ENCODE results near the gene TSR1. TPM values are rescaled to one million over a fixed set of nuclear protein-coding genes. Genes with fewer than 3 reads are reported as not detected.
A peak's percentile ranks its signal among the peaks of the same experiment; 100 is the strongest.

The TSR1 gene
- total RNA-seq, 2 experiments from 2014 or later = 36.0 to 36.6 TPM

- H3K27me3 Mint-ChIP-seq (ENCODE audit: low read depth) = no peaks in the 10 kb centered on the region
- no peak overlapping the region for H3K4me3 Mint-ChIP-seq
- CTCF ChIA-PET = interaction anchor here (0.8 to 3.0 kb wide), 11 partner anchors 10 to 460 kb away, joined by 3 to 36 read pairs (median 4); partner anchors contain the start of genes SGSM2, SMG6, SRR and TSR1
- peak overlapping the region; percentile 96 for H3K27ac Mint-ChIP-seq
- H3K36me3 Mint-ChIP-seq (ENCODE audit: low read depth) = no peaks in the 10 kb centered on the region
- no peak for DNase-seq
- H3K9me3 Mint-ChIP-seq (ENCODE audit: insufficient read depth) = no peaks in the 10 kb centered on the region
- no peak for ATAC-seq
- POLR2A ChIA-PET = interaction anchor here (0.7 to 2.3 kb wide), 3 partner anchors 15 to 38 kb away, joined by 3 to 10 read pairs (median 5); partner anchors contain the start of genes SGSM2 and TSR1
- H3K4me1 Mint-ChIP-seq (ENCODE audit: low read depth) = peaks cover 19% of the 10 kb centered on the region
These were observed 18.1 kb upstream of the TSR1 start for GRCh38 chr17:2354311-2354710.

- Mint-ChIP-seq H3K4me3 (no peak overlapping the region), H3K36me3 (ENCODE audit: low read depth) (no peaks in the 10 kb centered on the region), H3K27me3 (ENCODE audit: low read depth) (no peaks in the 10 kb centered on the region), H3K4me1 (ENCODE audit: low read depth) (peaks cover 19% of the 10 kb centered on the region), H3K27ac (no peak overlapping the region), H3K9me3 (ENCODE audit: insufficient read depth) (no peaks in the 10 kb centered on the region)
- POLR2A ChIA-PET = no interaction called here
- DNase-seq = no peak
- no peak for ATAC-seq
- CTCF ChIA-PET = interaction anchor here (0.9 to 1.1 kb wide), 2 partner anchors 9 to 23 kb away, joined by 3 read pairs; no protein-coding TSS in a partner anchor
These were observed 15.0 kb upstream of the TSR1 start for GRCh38 chr17:2351269-2351668.

DNA sequence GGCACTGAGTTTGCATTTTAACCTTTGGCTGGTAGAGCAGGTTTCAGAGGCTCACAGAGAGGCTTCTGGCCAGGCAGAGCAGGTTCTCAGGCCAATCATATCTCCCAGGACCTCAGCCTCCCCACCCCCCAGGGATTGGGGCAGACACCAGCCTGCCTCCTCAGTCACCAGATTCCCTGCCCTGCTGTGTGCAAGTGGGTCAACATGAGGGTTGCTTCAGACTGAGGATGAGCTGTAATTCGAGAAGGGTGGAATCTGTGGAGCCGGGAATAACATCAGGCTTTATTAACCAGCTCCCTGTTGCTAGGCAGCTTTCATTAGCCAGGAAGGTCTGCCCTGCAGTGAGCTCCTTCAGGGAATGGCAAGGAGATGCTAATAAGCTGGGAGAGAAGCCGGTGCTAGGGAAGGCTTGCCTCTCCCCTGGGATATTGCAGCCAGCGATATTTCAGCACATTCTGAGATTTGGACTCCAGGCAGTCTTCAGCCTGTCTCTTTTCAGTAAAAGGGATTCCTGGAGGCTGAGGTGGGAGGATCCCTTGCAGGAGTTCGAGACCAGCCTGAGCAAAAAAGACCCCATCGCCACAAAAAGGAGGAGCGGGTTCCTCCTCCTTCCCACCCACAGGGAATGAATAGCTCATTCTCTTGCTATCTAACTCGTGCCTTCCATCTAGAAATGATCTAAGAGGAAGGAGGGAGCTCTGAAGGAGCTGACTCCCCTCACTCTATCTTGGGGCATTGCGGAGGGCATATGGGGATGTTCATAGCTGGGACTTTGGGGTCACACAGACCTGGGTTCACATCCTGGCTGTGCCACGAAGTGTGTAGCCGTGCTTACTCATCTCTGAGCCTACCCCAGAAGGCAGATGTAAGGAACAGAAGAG lies 11.8 kb upstream of the TSR1 start:
- CTCF ChIA-PET = interaction anchor here (0.6 to 1.8 kb wide), 4 partner anchors 10 to 68 kb away, joined by 3 to 7 read pairs (median 5); no protein-coding TSS in a partner anchor
- DNase-seq (no peak), ATAC-seq (no peak)
- H3K27me3 Mint-ChIP-seq (ENCODE audit: low read depth) = no peaks in the 10 kb centered on the region
- H3K4me1 Mint-ChIP-seq (ENCODE audit: low read depth) = peaks cover 17% of the 10 kb centered on the region
- POLR2A ChIA-PET = no interaction called here
- no peak overlapping the region for H3K4me3 Mint-ChIP-seq
- no peak overlapping the region for H3K27ac Mint-ChIP-seq
- peaks cover 7% of the 10 kb centered on the region for H3K36me3 Mint-ChIP-seq (ENCODE audit: low read depth)
- no peaks in the 10 kb centered on the region for H3K9me3 Mint-ChIP-seq (ENCODE audit: insufficient read depth)

DNA sequence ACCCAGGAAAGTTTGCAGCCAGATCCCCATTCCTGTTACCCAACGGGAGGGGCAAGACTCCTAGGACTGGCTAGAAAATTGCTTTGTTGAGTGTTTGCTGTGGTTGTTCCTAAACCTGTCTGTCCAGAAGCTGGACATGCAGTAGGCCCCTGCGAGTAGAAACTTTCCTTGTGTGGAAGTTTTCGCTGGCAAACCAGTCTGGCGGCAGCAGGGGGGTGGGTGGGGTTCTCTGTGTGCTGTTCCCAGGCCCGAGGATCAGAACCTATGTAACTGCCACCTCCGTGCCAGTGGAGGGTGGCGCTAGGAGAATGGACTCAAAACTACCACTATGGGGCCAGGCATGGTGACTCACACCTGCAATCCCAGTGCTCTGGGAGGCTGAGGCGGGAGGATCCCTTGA lies 10.2 kb upstream of the TSR1 start:
- ChIA-PET CTCF (no interaction called here), POLR2A (interaction anchor here (1.7 kb wide), 1 partner anchor 10 kb away, joined by 9 read pairs; the partner anchor contains the start of genes SGSM2 and TSR1)
- no peaks in the 10 kb centered on the region for H3K27me3 Mint-ChIP-seq (ENCODE audit: low read depth)
- no peak for ATAC-seq
- DNase-seq = no peak
- H3K36me3 Mint-ChIP-seq (ENCODE audit: low read depth) = peaks cover 13% of the 10 kb centered on the region
- no peak overlapping the region for H3K27ac Mint-ChIP-seq
- no peak overlapping the region for H3K4me3 Mint-ChIP-seq
- H3K9me3 Mint-ChIP-seq (ENCODE audit: insufficient read depth) = no peaks in the 10 kb centered on the region
- H3K4me1 Mint-ChIP-seq (ENCODE audit: low read depth) = peaks cover 21% of the 10 kb centered on the region

DNA sequence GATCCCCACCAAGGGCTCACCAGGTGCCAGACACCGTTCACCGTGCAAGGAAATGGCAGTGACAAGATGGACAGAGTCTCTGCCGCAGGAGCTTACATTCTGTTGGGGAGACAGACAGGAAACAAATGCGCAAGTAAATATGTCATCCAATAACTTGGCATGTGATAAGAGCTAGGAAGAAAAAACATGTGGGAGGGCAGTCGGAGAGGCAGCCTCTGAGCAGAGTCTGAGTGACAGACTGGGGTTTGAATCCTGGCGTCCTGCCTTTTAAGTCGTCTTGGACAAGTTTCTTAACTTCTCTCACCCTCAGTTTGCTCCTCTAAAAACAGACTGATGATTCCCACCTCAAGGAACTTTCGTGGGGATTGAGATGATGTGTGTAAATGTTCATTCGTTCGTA lies 8.3 kb upstream of the TSR1 start:
- H3K27ac Mint-ChIP-seq = no peak overlapping the region
- H3K9me3 Mint-ChIP-seq (ENCODE audit: insufficient read depth) = no peaks in the 10 kb centered on the region
- no peaks in the 10 kb centered on the region for H3K27me3 Mint-ChIP-seq (ENCODE audit: low read depth)
- ATAC-seq (no peak), DNase-seq (no peak)
- H3K4me1 Mint-ChIP-seq (ENCODE audit: low read depth) = peaks cover 25% of the 10 kb centered on the region
- POLR2A ChIA-PET = no interaction called here
- H3K4me3 Mint-ChIP-seq = no peak overlapping the region
- CTCF ChIA-PET = interaction anchor here (1.1 to 1.2 kb wide), 2 partner anchors 8 to 9 kb away, joined by 3 to 4 read pairs; no protein-coding TSS in a partner anchor
- H3K36me3 Mint-ChIP-seq (ENCODE audit: low read depth) = peaks cover 17% of the 10 kb centered on the region

DNA sequence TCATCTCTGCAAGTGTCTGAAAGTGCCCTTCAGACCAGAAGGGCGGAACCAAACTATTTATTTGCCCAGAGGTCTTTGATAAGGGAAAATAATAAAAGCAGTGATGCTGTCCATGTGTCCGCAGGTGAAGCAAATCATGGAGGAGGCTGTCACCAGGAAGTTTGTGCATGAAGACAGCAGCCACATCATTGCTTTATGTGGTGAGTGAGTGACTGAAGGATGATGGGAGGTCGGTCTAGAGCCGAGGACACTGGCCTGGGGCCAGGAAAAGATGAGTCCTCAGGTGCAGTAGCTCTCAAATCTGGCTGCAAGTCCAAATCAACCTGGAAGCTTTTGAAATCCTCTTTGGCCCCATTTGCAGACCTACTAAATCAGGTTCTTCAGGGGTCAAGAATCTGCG lies 7.2 kb upstream of the TSR1 start:
- Mint-ChIP-seq H3K27me3 (ENCODE audit: low read depth) (no peaks in the 10 kb centered on the region), H3K36me3 (ENCODE audit: low read depth) (peaks cover 17% of the 10 kb centered on the region), H3K4me3 (no peak overlapping the region), H3K9me3 (ENCODE audit: insufficient read depth) (no peaks in the 10 kb centered on the region), H3K4me1 (ENCODE audit: low read depth) (peaks cover 26% of the 10 kb centered on the region), H3K27ac (no peak overlapping the region)
- ATAC-seq (peak; percentile 70), DNase-seq (peak; percentile 52)
- POLR2A ChIA-PET = no interaction called here
- CTCF ChIA-PET = no interaction called here

- ATAC-seq (no peak), DNase-seq (no peak)
- POLR2A ChIA-PET = interaction anchor here (0.6 to 1.3 kb wide), 4 partner anchors 15 to 93 kb away, joined by 3 to 4 read pairs (median 3); no protein-coding TSS in a partner anchor
These were observed 2.0 kb upstream of the TSR1 start for GRCh38 chr17:2338315-2338657.

DNA sequence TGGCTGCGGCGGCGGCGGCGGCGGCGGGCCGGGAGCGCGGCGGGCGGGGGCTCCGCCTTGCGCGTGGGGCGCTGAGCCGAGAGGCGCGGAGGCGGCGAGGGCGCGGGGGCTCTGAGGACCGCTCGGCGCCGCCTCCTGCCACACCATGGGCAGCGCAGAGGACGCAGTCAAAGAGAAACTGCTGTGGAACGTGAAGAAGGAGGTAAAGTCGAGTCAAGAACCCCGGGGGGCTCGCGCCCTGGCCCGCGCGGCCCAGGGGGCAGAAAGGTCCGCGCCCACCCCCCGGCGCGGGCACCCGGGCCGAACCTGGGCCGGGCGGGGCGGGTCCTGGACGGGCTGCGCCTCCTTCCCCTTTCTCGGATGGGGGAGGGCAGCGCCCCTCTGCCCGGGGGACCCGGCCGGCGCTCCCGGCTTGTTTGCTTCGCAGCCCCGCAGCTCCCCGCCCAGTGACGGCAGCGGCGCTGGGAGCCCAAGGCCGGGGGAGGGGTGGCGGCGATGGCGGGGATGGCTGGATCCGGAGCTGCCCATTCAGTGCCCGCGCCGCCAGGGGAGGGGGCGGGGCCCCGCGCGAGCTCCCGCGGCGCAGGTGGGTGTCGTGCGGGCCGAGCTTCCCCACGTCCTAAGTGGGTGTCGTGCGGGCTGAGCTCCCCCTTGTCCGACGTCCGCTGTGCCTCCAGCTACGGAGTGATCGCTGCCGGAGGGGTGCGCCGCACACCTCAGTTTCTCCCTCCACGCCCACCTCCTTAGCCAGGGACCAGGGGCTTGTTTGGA lies 1.5 kb upstream of the TSR1 start:
- Mint-ChIP-seq H3K9me3 (ENCODE audit: insufficient read depth) (no peaks in the 10 kb centered on the region), H3K27ac (peak overlapping the region; percentile 71), H3K4me3 (peak overlapping the region; percentile 99), H3K27me3 (ENCODE audit: low read depth) (no peaks in the 10 kb centered on the region), H3K4me1 (ENCODE audit: low read depth) (peaks cover 16% of the 10 kb centered on the region), H3K36me3 (ENCODE audit: low read depth) (peaks cover 20% of the 10 kb centered on the region)
- peak; percentile 58 for DNase-seq
- CTCF ChIA-PET = interaction anchor here (1.1 to 5.0 kb wide), 6 partner anchors 11 to 617 kb away, joined by 3 to 36 read pairs (median 4); partner anchors contain the start of gene HIC1
- POLR2A ChIA-PET = interaction anchor here (0.6 to 2.0 kb wide), 6 partner anchors 8 to 93 kb away, joined by 3 to 9 read pairs (median 3); no protein-coding TSS in a partner anchor
- ATAC-seq = peak; percentile 47

More at GRCh38 chr17:2338315-2338657, 2.0 kb upstream of the TSR1 start:
- Mint-ChIP-seq H3K27me3 (ENCODE audit: low read depth) (no peaks in the 10 kb centered on the region), H3K36me3 (ENCODE audit: low read depth) (peaks cover 20% of the 10 kb centered on the region), H3K27ac (peak overlapping the region; percentile 71), H3K4me3 (peak overlapping the region; percentile 73), H3K4me1 (ENCODE audit: low read depth) (peaks cover 21% of the 10 kb centered on the region), H3K9me3 (ENCODE audit: insufficient read depth) (no peaks in the 10 kb centered on the region)
- CTCF ChIA-PET = interaction anchor here (1.1 to 5.0 kb wide), 6 partner anchors 10 to 617 kb away, joined by 3 to 36 read pairs (median 4); partner anchors contain the start of gene HIC1

- Mint-ChIP-seq H3K27ac (peak within 1 kb of the TSS; percentile 96), H3K27me3 (ENCODE audit: low read depth) (no peaks in the 10 kb centered on the region), H3K4me3 (peak within 1 kb of the TSS; percentile 99), H3K9me3 (ENCODE audit: insufficient read depth) (no peaks in the 10 kb centered on the region), H3K36me3 (ENCODE audit: low read depth) (peaks cover 18% of the 10 kb centered on the region), H3K4me1 (ENCODE audit: low read depth) (peaks cover 11% of the 10 kb centered on the region)
- ATAC-seq = peak; percentile 50
- CTCF ChIA-PET = interaction anchor here (0.9 to 5.0 kb wide), 11 partner anchors 16 to 616 kb away, joined by 3 to 36 read pairs (median 4); partner anchors contain the start of gene HIC1
- DNase-seq = peak; percentile 74
- POLR2A ChIA-PET = interaction anchor here (0.6 to 2.0 kb wide), 15 partner anchors 9 to 507 kb away, joined by 3 to 10 read pairs (median 4); partner anchors contain the start of genes HIC1, RPA1 and SMYD4
These were observed 741 bp upstream of the TSR1 start, which contains the start of gene SGSM2 for GRCh38 chr17:2336852-2337543. Gene SGSM2 (plus strand): TSS chr17:2337501. CDS start chr17:2337689, 188 bp downstream.

DNA sequence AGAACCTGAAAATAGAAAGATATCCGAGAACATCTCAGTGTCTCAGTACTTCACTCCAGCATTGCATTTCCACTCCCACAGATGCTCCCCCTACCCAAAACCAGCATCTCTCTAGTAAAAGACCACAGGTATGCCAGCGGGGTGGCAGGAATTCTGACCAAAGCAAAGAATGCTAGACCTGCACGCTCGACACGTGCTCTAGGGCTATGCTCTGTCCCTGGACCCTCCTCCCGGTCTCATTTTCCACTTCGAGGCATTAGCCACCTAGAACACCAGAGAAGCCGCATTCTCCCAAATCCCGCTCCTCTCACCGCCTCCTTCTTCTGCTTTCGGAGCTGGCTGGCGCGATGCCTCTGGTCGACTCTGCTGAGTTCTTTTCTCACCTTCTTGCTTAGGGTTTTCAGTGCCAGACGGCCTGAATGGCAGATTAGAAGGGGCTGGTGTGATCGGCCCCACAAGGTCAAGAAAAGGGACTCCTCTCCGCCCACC lies 487 bp downstream of the TSR1 start:
- DNase-seq = no peak
- H3K4me3 Mint-ChIP-seq = peak overlapping the region; percentile 99
- peak overlapping the region; percentile 96 for H3K27ac Mint-ChIP-seq
- peaks cover 11% of the 10 kb centered on the region for H3K4me1 Mint-ChIP-seq (ENCODE audit: low read depth)
- peaks cover 12% of the 10 kb centered on the region for H3K36me3 Mint-ChIP-seq (ENCODE audit: low read depth)
- H3K27me3 Mint-ChIP-seq (ENCODE audit: low read depth) = no peaks in the 10 kb centered on the region
- CTCF ChIA-PET = interaction anchor here (0.9 to 2.4 kb wide), 12 partner anchors 18 to 281 kb away, joined by 3 to 25 read pairs (median 4); partner anchors contain the start of gene HIC1
- POLR2A ChIA-PET = interaction anchor here (0.6 to 2.0 kb wide), 14 partner anchors 9 to 506 kb away, joined by 3 to 10 read pairs (median 4); partner anchors contain the start of genes HIC1, RPA1 and SMYD4
- no peak for ATAC-seq
- no peaks in the 10 kb centered on the region for H3K9me3 Mint-ChIP-seq (ENCODE audit: insufficient read depth)
